Spleen (tissue), 11 donors: Measurements from ENCODE around the gene USP4. TPM values are rescaled to one million over a fixed set of nuclear protein-coding genes. Genes with fewer than 3 reads are reported as not detected.

Source experiments
- DNase-seq: peaks from one replicate; pipeline ENCODE4 v3.0.0-alpha.2; 2020
- H3K27ac ChIP-seq, 8 donors: fragments of 200-600 bp; sonication (generic) in 7 of 8; 1 replicate in 4 of 8; 2 replicates in 4 of 8; pipeline versions ENCODE4 v1.5.0 to v1.8.0; 2016 to 2021; ENCODE audit warnings: inconsistent platforms in 4 of 8, mild to moderate bottlenecking in 4 of 8, moderate library complexity in 1 of 8
- H3K27me3 ChIP-seq, 7 donors: fragments of 200-600 bp; sonication (generic) in 6 of 7; replicated peaks in 1 of 7; 1 replicate in 4 of 7; 2 replicates in 3 of 7; pipeline versions ENCODE4 v1.5.0 to v1.8.0; 2016 to 2021; ENCODE audit warnings: inconsistent platforms in 3 of 7, mild to moderate bottlenecking in 1 of 7
- H3K36me3 ChIP-seq, 6 donors: fragments of 200-600 bp; sonication (generic) in 5 of 6; 1 replicate in 4 of 6; 2 replicates in 2 of 6; pipeline versions ENCODE4 v1.5.0 to v1.8.0; 2016 to 2021; ENCODE audit warnings: inconsistent platforms in 2 of 6
- H3K4me1 ChIP-seq, 6 donors: fragments of 200-600 bp; sonication (generic) in 5 of 6; 1 replicate in 3 of 6; 2 replicates in 3 of 6; pipeline versions ENCODE4 v1.5.0 to v1.8.0; 2016 to 2021; ENCODE audit warnings: inconsistent platforms in 3 of 6
- H3K4me3 ChIP-seq, 8 donors: fragments of 200-600 bp; sonication (generic) in 7 of 8; 1 replicate in 4 of 8; 2 replicates in 4 of 8; pipeline versions ENCODE4 v1.5.0 to v1.8.0; 2016 to 2021; ENCODE audit warnings: inconsistent platforms in 4 of 8, mild to moderate bottlenecking in 4 of 8, moderate library complexity in 2 of 8
- H3K9me3 ChIP-seq, 8 donors: fragments of 200-600 bp; sonication (generic) in 7 of 8; 1 replicate in 4 of 8; 2 replicates in 4 of 8; pipeline versions ENCODE4 v1.5.0 to v1.8.0; 2016 to 2021; ENCODE audit warnings: inconsistent platforms in 4 of 8
- POLR2A ChIP-seq, 3 donors: fragments of 450-650 bp; IDR thresholded peaks; one replicate each; pipeline ENCODE4 v1.5.1; 2017; ENCODE audit warnings: antibody characterized with exemption in 3 of 3, mild to moderate bottlenecking in 1 of 3
- POLR2AphosphoS5 ChIP-seq, 3 donors: sonication (generic); formaldehyde crosslinking; IDR thresholded peaks; one replicate each; pipeline ENCODE4 v1.5.1; 2017; ENCODE audit warnings: antibody characterized with exemption in 3 of 3
- WGBS, 5 donors: extraction: QIAGEN DNeasy Blood & Tissue Kit in 3 of 5; methylation state at CpG; one replicate each; pipeline versions ENCODE4 v1.1.5 to v1.1.7; 2013 to 2018; 5-methylcytosine and 5-hydroxymethylcytosine counted together
- intact Hi-C: fragments of 100-400 bp; cut with DNase I; formaldehyde crosslinking; loops from one replicate; pipeline ENCODE4 v1.15.0; 2023; ENCODE audit warnings: low total_unique reads
- polyA plus RNA-seq, 3 donors: library from polyadenylated mRNA; stranded (reverse); fragments of 200-250 nt; gene quantifications; one replicate each; pipeline ENCODE4 v1.2.1, GENCODE V29; 2013
- total RNA-seq, 7 donors: library from RNA; depleted of rRNA in 3 of 7; stranded (reverse); fragments of >200 nt in 3 of 7; fragmentation: NEBNext Ultra II Directional in 4 of 7; extraction: Animal tissue kit (Norgen Biotek cat#: 25700) in 4 of 7; gene quantifications; one replicate each; pipeline versions ENCODE4 v1.1.0 to v1.2.1, GENCODE V29; 2016 to 2021
- TF ChIP-seq, protein P1 (sequence below), 11 experiments: fragments of 200-600 bp in 7 of 11; fragments of 450-650 bp in 4 of 11; sonication (generic) in 4 of 11; IDR thresholded peaks in 8 of 11; conservative IDR thresholded peaks in 3 of 11; 1 replicate in 7 of 11; 2 replicates in 4 of 11; pipeline versions ENCODE4 v1.4.0 to v1.8.0; 2016 to 2021; ENCODE audit warnings: antibody characterized with exemption in 11 of 11, inconsistent platforms in 4 of 11, mild to moderate bottlenecking in 1 of 11
- donor health status: healthy with polysubstance abuse.
- donor health status: DM: no; HTN: no; CAD: no; lungs with moderate emphysema.
- donor health status: DM: no; HTN: no; CAD: no.
- donor health status: Bipolar disorder and iron deficiency.
- donor health status: healthy.
- donor health status: DM: no; HTN: no; CAD: no.
- donor health status: DM: yes; HTN: yes; CAD: no.

The USP4 gene
- total and polyA plus RNA-seq, 10 donors: 28.1 to 107 (median 59.8) TPM

- 93 to 96% (median 95%) methylated on average over 3 of the region's 3 CpGs for WGBS, 5 donors
- no peak overlapping the region for H3K27ac ChIP-seq
- no peaks in the 10 kb centered on the region for H3K27me3 ChIP-seq
- peaks cover 0 to 4% (median 0%) of the 10 kb centered on the region in 6 donors for H3K4me1 ChIP-seq
- intact Hi-C loops: no loop called here
- no peak for DNase-seq
- H3K4me3 ChIP-seq: no peak overlapping the region
- TF ChIP-seq POLR2AphosphoS5 (IDR thresholded peaks at IDR 0.05): no peak
- no peaks in the 10 kb centered on the region for H3K9me3 ChIP-seq
- peaks cover 3 to 100% (median 89%) of the 10 kb centered on the region in 6 donors for H3K36me3 ChIP-seq
Measured at GRCh38 chr3:49311283-49311682, 28.6 kb downstream of the USP4 start.

DNA sequence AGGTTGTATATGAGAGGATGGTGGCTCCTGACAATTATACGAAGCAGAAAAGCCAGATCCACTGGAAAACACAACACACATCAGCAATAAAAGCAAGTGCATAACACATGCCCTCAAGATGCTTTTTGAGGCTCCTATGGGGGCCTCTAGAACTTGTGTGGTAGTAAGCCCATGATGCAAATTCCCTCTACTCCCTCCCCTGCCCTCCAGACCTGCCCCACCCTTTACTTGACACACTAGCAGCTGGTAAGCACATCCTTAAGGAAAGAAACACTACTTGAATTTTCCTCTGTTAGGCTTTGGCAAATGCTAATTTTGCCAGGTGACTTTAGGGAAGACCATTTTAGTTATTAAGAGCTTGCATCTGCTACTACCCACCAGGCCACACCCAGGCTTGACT is 29.2 kb downstream of the USP4 start:
- no peak for DNase-seq
- no peak overlapping the region for H3K4me3 ChIP-seq
- H3K9me3 ChIP-seq: no peaks in the 10 kb centered on the region
- H3K4me1 ChIP-seq: peaks cover 0 to 4% (median 0%) of the 10 kb centered on the region in 6 donors
- peaks cover 3 to 100% (median 89%) of the 10 kb centered on the region in 6 donors for H3K36me3 ChIP-seq
- TF ChIP-seq, protein P1, sequence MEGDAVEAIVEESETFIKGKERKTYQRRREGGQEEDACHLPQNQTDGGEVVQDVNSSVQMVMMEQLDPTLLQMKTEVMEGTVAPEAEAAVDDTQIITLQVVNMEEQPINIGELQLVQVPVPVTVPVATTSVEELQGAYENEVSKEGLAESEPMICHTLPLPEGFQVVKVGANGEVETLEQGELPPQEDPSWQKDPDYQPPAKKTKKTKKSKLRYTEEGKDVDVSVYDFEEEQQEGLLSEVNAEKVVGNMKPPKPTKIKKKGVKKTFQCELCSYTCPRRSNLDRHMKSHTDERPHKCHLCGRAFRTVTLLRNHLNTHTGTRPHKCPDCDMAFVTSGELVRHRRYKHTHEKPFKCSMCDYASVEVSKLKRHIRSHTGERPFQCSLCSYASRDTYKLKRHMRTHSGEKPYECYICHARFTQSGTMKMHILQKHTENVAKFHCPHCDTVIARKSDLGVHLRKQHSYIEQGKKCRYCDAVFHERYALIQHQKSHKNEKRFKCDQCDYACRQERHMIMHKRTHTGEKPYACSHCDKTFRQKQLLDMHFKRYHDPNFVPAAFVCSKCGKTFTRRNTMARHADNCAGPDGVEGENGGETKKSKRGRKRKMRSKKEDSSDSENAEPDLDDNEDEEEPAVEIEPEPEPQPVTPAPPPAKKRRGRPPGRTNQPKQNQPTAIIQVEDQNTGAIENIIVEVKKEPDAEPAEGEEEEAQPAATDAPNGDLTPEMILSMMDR (IDR thresholded peaks at IDR 0.05 in 8 of 11, conservative IDR thresholded peaks at IDR 0.05 in 3 of 11): no peak
- TF ChIP-seq POLR2A (IDR thresholded peaks at IDR 0.05) (no peak), POLR2AphosphoS5 (IDR thresholded peaks at IDR 0.05) (no peak)
- H3K27ac ChIP-seq: no peak overlapping the region
- intact Hi-C loops: no loop called here
- 92 to 100% (median 95%) methylated on average over 1 of the region's 1 CpG for WGBS, 5 donors
- H3K27me3 ChIP-seq: no peaks in the 10 kb centered on the region

- no peak for TF ChIP-seq POLR2AphosphoS5 (IDR thresholded peaks at IDR 0.05)
- TF ChIP-seq, protein P1 (IDR thresholded peaks at IDR 0.05 in 8 of 11, conservative IDR thresholded peaks at IDR 0.05 in 3 of 11): no peak
- TF ChIP-seq POLR2A (IDR thresholded peaks at IDR 0.05): no peak
- Histone ChIP-seq H3K27ac (no peak overlapping the region), H3K27me3 (no peaks in the 10 kb centered on the region), H3K9me3 (no peaks in the 10 kb centered on the region), H3K36me3 (peaks cover 0 to 100% (median 96%) of the 10 kb centered on the region in 6 donors), H3K4me1 (no peaks in the 10 kb centered on the region), H3K4me3 (no peak overlapping the region)
- intact Hi-C loops: no loop called here
- no peak for DNase-seq
- whole genome bisulfite sequencing, 5 donors: 81 to 86% (median 85%) methylated on average over 5 of the region's 5 CpGs
Measured at GRCh38 chr3:49305608-49306007, 34.2 kb downstream of the USP4 start.

DNA sequence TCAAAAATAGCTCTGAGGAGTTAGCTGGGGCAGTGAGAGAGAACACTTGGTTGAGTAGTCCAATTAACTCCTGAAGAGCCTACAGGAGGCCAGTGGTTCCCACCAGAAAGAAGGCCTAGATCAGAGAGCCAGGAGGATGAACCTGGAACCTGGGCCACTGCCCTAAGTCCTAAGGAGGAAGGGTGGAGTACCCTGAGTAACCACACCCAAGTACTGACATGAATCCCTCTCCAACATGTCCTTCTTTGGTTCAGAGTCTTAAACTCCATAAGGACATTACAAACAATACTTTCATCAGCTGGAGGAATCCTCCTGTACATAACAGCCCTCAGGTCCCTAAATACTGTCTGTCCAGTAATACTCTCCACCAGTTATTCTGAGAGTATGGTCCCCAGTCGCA is 37.2 kb downstream of the USP4 start:
- Histone ChIP-seq H3K27ac (no peak overlapping the region), H3K36me3 (peaks cover 5 to 100% (median 97%) of the 10 kb centered on the region in 6 donors), H3K9me3 (no peaks in the 10 kb centered on the region), H3K4me1 (peaks cover 0 to 2% (median 0%) of the 10 kb centered on the region in 6 donors), H3K4me3 (no peak overlapping the region), H3K27me3 (no peaks in the 10 kb centered on the region)
- TF ChIP-seq, protein P1 (IDR thresholded peaks at IDR 0.05 in 8 of 11, conservative IDR thresholded peaks at IDR 0.05 in 3 of 11): no peak
- TF ChIP-seq POLR2A (IDR thresholded peaks at IDR 0.05) (no peak), POLR2AphosphoS5 (IDR thresholded peaks at IDR 0.05) (no peak)
- DNase-seq: no peak
- intact Hi-C loops: no loop called here
- 80 to 100% (median 91%) methylated on average over 1 of the region's 1 CpG for WGBS, 5 donors

GRCh38 chr3:49300595-49300994 is 39.3 kb downstream of the USP4 start:
- TF ChIP-seq POLR2A (IDR thresholded peaks at IDR 0.05): no peak
- TF ChIP-seq, protein P1 (IDR thresholded peaks at IDR 0.05 in 8 of 11, conservative IDR thresholded peaks at IDR 0.05 in 3 of 11): no peak
- no peak for TF ChIP-seq POLR2AphosphoS5 (IDR thresholded peaks at IDR 0.05)
- 97 to 100% (median 99%) methylated on average over 3 of the region's 3 CpGs for WGBS, 5 donors
- Histone ChIP-seq H3K27me3 (no peaks in the 10 kb centered on the region), H3K4me1 (peaks cover 0 to 22% (median 4%) of the 10 kb centered on the region in 6 donors), H3K27ac (no peak overlapping the region), H3K4me3 (no peak overlapping the region), H3K9me3 (no peaks in the 10 kb centered on the region), H3K36me3 (peaks cover 5 to 100% (median 97%) of the 10 kb centered on the region in 6 donors)
- intact Hi-C loops: no loop called here
- DNase-seq: no peak
